Measurements from ENCODE around the gene LEFTY1.

LEFTY1 gene

DNA sequence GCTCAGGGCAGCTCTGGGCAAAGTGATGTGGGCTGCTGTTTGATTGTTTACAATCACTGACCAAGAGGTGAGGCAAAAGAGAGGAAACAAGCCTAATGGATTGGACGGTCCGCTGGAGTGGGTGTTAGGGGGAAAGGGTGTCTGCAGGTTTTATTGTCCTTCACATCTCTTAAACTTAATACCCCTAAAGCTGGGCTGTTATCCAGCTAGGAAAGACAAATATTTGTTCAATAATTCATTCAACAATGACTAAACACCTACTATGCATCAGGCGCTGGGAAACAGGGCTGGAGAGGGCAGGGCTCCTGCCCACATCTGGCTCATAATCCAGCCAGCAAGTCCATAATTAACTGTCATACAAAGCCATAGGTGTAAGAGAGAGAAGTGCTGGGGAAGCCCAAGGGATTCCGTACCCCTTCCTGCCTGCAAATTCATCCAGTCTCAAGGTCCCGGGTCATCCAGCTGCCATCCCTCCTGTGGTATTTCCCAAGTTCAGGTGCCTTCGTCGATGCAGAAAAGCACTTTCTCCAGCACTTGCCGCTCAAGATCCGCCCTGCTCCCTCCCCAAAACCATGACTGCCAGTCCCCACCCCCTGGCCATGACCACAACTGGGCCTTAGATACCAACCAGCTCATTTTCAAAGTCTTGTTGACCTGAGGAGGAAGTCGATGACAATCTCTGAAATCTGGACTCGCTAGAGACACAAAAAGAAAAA is 17.4 kb downstream of the LEFTY1 start:
- no peak for DNase-seq

DNA sequence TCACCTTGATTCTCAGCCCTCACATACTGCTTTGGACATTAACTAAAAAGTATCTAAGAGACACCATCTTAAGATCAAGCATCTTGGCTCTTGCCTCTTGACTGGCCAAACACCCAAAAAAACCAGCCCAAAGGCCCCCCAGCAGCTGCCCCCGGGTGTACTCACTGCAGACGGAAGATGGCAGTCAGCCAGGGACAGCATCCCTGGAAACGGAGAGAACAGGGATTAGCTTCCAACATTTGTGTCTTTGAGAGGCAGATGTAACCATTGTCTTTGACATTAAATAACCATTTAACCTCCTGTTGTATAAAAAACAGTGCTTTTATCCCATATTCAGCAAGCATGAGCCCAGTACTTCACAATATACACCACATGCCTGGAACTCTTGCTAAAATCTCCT is 18.0 kb downstream of the LEFTY1 start:
- no peak for DNase-seq

DNA sequence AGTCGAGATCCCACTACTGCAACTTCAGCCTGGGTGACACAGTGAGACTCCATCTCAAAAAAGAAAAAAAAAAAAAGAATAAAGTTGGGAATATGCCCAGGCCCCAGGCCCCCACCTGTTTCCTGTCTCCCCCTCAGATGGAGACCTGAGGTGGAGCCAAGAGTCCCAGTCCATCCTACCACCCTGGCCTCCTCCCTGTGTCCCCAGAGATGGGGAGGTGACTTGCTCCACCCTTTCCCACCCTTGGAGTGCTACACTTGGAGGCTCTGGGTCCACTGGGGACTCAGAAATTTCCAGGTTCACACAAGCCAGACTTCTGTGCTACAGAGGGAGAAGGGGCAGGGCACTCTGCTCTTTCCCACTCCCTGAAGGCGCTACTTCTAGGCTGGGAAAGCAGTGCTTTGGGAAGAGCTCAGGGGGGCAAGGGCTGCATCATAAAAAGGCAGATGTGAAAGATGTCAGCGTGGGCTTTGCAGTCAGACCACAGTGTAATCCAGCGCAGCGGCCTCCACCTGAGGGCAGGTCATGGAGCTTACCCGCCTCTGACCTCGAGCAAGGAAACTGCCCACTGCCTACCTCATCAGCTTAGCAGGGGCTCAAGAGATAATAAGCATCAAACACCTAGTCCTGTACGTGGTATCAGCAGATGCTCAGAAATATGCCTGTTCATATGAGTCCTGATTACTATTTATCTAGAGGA is 20.2 kb downstream of the LEFTY1 start:
- DNase-seq: no peak

DNA sequence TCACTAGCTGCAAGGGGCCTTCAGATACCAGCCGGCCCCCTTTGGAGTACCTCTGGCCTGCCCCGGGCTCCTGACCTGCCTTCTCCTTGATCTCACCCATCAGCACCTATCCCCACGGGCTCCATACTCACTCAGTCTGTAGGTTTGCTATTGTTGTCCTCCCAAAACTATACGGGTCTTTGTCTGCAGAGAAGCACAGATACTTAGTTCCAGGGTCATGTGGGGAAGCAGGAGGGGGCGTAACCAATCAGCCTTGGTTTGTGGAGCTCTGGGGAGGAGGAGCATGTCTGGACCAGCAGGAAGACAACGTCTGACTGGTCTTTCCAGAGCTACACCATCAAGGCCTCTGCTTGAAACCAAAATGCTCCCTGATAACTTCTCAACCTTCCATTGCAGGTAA is 22.0 kb downstream of the LEFTY1 start:
- no peak for DNase-seq

DNA sequence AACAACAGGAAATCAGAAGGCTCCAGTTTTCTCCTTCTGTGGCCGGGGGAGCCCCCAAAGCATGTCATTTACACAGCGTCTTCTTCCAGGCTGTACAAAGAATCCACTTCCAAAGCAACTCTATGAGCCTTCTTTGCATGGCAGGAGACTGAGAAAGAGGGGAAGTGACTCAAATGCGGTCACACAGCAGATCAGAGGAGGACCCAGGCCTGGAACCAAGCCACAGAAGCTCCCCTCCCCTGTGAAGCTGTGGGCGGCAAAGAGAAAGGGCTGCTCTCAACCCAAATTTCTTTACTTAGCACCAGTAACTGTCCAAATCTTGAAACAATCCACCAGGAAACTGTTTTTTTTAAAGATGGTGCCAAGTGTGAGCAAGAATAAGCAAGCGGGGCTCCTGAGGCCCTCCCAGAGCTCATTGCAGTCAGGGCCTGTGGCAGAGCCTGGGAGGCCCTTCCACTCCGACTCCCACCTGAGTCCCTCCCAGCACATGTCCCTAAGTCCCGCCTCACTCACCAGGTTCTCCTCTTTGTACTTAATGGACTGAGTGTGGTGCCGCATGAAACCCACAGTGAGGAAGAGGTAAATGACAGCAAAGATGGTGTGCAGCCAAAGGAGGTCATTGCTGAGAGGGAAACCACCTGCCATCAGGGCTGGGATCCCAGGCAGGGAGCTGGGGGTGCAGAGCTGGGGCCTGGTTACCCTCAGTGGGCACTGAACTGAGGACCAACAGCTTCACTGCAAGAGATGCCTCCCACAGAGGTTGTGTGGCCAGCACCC is 22.7 kb downstream of the LEFTY1 start:
- DNase-seq: no peak

DNA sequence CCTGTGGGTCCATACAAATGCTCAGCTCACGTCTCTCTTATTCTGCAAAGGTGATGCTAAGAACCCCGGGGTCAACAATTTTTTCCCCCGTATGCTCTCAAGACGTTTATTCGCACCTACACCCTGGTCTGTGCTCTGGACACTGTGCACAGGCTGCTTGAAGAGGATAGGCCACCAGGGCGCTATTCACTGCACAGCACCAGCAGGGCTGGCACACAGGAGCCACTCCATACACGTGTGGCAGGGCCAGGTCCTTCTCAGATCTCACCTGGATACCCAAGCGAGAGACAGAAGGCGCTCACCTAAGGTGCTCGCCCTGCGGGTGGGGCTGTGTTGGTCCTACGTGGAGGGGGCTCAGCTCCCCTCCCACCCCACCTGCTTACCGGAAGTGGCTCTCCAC is 23.4 kb downstream of the LEFTY1 start:
- DNase-seq: no peak

DNA sequence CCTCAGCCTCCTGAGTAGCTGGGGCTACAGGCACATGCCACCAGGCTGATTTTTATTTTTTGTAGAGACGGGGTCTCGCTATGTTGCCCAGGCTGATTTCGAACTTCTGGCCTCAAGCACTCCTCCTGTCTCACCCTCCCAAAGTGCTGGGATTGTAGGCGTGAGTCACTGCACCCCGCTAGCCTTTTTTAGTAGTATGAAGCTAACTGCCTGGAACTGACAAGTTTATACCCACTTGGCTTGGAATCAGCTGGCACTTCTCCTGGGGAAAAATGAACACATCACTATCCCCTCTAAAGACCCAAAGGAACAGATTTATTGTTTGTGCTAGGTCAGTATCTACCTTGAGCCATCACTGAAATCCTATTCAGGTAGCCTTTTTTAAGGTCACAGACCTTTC is 25.8 kb downstream of the LEFTY1 start:
- no peak for DNase-seq

DNA sequence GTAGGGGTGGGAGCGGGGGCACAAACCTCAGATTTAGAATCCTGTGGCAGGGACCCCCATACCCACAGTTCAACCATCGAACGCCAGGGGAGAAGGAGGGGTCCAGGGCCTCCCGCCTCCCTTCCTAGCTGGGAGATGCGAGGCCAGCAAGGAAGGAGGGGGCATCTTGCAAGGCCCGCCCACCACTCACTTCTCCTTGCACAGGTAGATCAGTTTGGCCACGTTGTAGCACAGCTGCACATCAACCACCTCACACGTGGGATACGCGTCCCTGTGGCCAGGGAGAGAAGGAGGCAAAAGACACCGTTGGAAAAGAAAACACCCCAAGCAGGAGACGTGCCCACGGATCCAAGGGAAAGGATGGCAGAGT is 26.4 kb downstream of the LEFTY1 start:
- DNase-seq: no peak

DNA sequence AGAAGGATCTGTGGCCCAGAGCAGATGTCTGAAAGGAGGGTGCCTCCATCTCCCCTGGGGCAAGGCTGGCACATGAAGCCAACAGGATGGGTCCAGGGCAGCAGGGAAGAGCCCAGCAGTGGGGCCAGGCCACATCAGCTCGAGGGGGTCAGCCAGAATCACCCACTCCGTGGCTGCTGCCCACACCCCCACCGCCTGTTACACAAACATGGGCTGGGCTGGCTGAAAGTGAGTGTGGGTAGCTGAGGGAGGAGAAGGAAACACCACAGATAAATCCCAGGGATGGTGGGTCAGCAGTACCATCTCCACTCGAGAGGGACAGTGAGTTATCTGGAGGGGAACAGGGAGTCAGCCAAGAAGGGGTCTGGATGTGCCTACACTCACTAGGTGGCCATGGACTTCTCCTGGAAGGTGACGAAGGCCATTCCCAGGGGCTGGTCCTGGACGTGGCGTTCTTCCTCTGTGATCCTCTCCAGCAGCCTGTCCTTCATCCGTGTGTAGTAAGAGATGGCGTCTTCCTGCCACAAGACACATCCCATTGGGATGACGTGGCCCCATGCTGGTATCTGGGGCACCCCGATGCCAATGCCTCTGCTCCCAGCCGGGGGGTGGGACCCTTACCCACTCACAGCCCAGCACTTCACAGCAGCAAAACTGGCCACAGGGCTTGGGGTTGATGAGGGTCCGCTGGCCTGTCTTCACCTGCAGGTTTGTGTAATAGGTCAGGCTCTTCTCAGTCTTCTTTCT is 26.9 kb downstream of the LEFTY1 start:
- no peak for DNase-seq

DNA sequence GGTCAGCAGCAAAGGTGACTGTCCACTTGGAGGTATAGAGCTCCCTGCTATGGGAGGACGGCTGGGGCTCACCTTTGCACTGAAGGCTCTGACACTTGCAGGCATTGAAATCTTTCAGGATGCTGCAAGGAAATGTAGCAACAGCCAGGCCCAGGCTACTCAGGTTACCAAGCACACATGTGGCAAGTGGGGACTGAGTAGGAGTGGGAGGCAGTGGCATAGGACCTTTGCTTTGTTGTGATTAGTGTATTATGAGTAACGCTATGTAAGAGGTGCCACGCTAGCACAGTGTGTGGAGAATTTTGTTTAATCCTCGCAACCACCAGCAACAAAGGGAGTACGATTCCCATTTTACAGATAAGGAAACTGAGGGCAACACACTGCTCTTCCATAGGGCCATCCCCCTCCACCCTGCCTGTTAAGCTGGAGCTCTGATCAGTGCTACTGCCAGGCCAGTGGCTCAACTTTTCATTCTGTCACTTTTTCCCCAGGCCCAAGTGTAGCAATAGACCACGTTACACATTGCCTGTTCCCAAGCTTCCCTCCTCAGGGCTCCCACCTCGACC is 28.0 kb downstream of the LEFTY1 start:
- no peak for DNase-seq

DNA sequence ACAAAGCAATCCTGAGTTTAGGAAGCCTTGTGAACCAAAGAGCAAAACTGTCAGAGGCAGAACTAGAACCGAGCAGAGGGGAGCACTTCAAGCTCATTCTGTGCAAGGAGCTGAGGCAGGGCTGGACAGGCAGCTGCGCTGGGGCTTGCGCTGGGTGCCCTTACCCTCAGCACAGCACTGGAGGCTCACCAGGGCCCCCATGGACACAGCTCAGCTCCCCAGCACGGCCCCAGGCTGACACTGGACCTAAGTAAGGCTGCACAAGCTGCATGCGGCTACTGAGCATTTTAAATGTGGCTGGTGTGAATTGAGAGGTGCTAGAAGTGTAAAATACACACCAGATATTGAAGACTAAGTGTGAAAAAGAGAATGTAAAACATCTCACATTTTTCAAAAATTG is 28.8 kb downstream of the LEFTY1 start:
- no peak for DNase-seq

DNA sequence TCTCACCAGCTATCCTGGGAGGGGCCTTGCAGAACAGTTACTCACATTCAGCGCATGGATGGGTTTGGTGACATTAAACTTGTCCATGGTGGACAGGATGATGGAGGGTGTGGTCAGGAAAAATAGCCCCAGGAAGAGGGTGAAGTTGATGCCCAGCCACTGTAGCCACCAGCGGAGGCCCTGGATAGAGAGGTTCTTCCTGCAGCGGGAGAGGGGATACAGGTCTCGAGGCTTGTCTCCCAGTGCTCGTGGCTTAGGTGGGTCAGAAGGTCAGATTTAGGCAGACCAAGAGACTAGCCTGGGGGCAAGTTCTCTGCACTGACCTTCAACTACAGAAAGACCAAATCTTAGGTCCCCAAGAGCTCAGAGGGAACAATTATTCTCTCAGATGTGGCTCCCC is 29.8 kb downstream of the LEFTY1 start:
- DNase-seq: no peak

DNA sequence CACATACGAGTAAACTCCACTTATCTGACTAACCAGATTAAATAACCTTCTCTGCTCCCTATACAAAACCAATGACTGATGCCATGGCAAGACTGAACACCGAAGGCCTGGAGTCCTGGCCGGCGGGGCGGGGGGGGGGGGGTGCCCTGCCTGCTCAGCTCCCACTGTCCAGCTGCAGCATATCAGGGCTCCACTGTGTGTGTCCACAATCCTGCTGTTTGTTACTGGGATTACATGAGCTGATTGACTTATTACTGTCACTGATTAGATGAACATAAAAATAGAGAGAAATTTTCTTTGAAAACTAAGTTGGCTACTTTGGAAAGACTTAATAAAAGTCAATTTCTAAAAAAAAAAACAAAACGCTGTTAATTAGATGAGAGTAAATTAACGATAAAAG is 31.7 kb downstream of the LEFTY1 start:
- DNase-seq: no peak

DNA sequence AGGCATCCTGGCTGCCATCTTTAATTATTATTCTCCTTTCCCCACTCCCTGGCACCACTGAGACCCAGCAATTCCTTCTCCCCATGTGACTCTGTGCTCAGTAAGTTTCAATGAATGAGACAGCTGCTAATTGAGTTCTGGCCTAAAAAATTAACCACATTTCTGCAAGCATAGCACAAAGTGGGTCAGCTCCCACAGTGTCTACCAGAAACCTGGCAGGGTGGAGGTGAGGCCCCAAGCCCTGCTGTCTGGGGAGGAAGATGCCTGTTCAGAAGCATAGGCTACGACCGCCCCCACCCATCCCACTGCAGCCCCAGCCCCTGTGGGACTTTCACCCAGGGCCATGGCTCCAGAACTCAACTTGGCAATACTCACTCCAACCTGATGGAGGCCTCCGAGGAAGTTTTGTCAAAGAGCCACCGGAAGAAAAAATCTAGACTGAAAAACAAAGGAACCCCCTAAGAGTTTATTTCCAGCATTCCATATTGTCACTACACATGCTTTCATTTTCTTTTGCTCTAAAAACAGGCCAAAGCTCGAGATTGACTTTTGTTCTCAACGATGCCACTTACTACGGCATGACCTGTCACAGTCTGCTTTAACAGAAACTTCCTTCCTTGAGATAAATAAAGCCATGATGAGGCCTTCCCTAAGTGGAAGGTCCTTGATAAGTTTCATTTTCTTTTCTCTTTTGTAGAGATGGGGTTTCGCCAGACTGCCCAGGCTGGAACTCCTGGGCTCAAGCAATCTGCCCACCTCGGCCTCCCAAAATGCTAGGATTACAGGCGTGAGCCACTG is 33.2 kb downstream of the LEFTY1 start:
- no peak for DNase-seq

DNA sequence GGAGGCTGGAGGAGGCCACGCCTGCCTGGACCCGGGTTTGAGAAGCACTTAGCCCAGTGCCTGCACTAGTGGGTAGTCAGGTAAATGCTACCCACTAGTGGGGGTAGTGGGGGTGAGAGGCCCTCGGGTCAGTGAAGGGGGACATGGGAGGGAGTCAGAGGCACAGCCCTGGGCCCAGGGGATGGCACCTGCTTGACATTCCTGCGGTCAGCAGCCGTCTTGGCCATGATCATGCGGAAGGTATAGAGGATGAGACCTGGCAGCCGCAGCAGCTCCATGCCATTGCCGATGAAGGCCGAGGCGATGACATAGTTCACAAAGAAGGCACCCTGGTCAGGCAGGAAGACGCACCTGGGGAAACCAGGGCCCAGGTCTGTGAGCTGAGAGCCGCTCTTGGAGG is 35.5 kb downstream of the LEFTY1 start:
- no peak for DNase-seq

DNA sequence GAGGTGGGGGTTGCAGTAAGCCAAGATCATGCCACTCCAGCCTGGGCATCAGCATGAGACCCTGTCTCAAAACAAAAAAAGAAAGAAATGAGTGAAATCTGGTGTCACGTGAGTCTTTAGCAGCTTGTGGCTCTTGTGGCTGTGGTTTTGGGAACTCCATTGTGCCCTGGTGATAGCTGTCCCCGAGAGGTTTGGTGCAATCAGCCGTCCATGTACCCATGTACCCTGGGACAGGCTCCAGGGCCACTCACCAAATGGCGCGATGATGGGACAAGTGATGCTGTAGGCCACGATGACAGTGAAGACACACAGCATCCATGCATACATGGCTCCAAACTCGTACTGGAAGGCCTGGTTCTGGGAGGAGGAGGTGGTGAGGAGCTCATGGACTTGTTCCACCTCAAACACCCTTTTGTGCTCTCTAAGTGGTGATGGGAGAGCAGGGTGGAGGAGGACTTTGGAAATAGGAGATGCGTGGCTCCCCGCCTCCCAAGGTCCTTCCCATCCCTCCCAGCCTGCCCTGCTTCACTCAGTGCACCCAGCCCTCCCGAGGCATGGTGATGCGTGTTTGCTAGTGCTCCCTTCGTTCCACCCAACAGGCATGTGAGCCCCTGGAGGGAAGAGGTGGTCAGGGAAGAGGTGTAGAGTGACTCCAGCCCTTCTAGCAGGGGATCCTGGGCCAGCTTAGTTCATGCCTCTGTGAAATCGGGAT is 36.4 kb downstream of the LEFTY1 start:
- DNase-seq: no peak

DNA sequence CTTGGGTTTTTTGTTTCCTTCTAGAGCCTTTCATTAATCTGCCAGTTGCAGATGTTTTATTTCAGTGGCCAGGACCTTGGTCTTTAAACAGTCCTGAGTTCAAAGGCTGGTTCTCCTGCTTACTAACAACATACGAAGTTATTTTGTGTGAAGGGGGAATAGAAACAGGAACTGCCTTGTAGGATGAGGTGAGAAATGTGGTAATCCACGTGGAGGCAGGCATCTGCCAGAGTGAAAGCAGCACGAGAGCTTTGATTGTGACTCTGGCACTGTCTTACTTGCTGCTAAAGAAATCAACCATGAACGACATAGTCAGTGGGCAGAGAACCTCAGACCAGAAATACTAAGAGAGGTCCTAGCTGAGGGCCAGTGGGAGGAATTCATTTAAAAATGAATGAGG is 37.1 kb downstream of the LEFTY1 start:
- DNase-seq: no peak

DNA sequence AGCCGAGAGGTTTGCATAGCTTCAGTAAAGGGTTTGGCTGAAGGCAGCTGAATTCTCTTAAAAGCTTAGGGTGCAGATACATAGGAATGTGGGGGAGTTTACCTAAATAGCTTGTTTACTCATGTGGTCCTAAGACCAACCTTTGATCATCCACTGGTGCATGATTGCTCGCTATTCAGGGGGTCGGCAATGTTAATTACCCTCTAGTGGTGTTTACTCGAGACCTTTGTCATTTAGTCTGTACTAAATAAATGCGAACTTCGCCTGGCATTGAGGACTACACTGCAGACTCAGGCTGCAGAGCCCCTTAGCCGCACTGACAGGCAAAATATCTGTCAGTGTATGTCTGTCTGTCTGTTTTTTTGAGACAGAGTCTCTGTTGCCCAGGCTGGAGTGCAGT is 38.6 kb downstream of the LEFTY1 start:
- no peak for DNase-seq

DNA sequence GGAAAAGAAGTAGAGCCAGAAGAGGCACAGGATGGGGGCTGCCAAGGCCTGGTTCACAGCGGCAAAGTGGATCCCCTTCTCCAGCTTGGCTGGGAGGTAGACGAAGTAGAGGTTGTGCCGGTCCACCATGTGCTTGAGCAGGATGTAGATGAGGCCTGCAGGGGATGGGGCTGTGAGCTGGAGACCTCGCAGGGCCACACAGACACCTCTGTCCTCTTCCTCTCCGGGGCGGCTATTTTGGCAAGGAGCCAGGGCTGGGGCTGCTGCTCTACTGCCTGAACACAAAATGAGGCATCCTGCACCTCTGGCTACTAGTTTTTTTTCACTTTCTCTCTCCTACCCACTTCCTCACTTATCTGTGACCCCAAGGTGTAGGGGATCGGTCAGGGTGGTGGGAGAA is 39.0 kb downstream of the LEFTY1 start:
- no peak for DNase-seq

DNA sequence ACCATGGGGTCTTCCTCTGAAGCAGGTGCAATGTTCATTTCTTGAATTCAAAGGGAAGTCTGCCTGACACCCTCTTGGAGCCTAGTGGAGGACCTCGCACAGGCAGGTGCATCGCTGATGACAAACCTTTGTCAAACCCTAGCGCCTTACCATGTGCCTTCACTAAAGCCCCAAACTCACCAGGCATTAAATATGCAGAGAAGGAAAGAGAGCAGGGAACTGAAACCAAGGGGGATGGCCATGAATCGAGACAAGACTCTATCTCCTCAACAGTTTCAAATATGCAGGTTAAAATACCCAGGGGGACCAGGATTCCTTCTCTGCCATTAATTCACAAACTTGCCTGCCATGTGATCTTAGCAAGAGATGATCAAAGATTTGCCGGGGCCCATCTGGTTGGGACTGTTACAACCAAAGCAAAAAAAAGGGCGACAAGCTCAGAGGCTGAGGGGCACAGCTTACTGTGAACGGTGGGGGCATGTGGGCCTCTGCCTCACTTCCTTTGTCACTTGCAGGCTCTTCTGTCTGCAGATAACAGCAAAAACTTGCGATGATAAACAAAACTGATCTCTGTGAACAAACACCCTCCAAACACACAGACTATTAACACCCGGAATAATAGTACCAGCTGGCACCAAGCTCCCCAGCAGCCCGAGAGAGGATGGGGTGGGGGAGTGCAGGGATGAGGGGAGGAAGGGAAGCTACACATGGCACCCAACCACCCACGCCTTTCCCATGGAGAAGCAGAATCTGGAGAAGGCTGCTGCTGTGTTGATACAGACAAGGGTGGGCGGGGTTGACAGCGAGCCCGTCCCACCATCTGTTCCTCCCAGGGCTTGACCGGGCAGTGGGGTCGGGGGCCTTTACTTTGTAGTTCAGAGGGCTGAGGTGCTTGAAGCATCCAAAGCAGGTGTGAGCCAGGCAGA is 40.7 kb downstream of the LEFTY1 start:
- peak; percentile 49 for DNase-seq
